ENCODE results near the gene CYTH1. TPM values are rescaled to one million over a fixed set of nuclear protein-coding genes. Genes with fewer than 3 reads are reported as not detected.

Gene CYTH1
- total RNA-seq, 4 donors from 2014 or later = 50.0 to 139 (median 83.7) TPM

DNA sequence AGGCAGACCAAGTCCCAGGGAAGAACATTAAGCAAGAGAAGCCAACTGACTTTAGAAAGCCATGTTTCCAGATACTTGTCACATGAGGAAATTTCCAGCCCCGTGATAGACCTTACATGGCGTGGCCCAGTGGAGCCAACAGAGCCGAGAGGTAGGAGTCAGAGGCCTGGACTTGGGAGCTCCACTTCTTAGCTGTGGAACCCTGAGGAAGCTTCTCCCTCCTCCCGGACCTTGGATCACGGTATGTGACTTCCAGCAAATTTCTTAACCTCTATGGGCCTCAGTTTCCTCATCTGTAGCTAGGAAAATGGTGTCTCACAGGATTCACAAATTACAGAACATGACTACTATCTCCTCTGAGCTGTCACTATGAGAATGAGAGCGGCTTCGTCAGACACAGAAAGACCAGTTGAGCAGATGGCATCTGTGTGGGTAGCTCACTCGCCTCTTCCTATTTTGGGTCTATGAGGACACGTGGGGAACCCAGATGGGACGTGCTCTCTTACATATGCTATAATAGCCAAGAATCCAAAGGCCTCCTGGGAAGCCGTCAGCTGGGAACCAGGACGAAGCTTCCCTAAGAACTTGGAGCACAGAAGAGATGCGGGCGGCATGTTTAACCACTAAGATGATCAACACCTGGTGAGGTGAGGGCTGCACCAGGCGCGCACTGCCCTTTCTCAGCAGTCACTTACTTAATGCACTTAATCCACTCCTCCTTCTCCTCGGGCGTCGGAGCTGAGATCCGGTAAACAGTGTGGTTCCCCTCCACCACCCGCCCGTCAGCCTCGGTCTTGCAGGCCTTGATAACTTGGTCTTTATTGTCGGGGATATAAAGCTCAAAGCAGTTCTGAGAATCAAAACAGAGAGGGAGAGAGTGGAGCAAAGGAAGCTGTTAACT is 102.3 kb downstream of the CYTH1 start:
- no peak for DNase-seq (ENCODE audit: low spot score)
- TF ChIP-seq, protein P1, sequence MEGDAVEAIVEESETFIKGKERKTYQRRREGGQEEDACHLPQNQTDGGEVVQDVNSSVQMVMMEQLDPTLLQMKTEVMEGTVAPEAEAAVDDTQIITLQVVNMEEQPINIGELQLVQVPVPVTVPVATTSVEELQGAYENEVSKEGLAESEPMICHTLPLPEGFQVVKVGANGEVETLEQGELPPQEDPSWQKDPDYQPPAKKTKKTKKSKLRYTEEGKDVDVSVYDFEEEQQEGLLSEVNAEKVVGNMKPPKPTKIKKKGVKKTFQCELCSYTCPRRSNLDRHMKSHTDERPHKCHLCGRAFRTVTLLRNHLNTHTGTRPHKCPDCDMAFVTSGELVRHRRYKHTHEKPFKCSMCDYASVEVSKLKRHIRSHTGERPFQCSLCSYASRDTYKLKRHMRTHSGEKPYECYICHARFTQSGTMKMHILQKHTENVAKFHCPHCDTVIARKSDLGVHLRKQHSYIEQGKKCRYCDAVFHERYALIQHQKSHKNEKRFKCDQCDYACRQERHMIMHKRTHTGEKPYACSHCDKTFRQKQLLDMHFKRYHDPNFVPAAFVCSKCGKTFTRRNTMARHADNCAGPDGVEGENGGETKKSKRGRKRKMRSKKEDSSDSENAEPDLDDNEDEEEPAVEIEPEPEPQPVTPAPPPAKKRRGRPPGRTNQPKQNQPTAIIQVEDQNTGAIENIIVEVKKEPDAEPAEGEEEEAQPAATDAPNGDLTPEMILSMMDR (IDR thresholded peaks at IDR 0.05) = no peak
- no peak for ATAC-seq (ENCODE audit: low FRiP score)

DNA sequence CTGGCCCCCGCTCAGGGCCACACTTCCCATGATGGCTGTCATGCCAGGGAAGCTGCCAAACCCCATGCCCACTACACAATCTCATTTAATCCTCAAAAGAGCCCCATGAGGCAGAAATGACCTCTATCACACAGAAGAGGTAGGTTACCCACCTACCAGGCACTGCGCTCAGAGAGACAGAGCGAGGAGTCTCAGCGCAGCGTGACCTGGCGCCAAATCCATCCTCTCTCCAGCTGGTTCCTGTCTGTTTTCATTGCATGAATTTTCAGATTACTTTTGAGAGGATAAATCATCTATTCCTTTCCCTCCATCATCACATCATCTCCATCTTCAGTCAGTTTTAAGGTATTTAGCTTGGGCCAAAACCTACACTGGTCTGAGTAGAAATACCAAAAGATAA is 103.4 kb downstream of the CYTH1 start:
- ATAC-seq (ENCODE audit: low FRiP score) = no peak
- TF ChIP-seq, protein P1 (IDR thresholded peaks at IDR 0.05) = no peak
- no peak for DNase-seq (ENCODE audit: low spot score)

DNA sequence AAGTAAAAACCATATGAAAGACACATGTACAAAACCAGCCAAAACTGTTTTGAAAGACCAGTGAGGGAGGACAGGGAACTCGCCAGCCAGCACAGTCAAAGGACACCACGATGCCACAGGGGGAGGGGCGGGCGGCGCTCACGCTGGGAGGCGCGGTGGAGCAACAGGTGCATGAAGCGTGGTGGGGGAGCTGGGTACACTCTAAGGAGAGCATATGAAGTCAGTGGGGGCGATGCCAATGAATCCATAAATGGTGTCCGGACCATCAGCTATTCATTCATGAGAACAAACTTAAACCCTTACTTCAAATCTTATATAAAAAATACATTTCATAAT is 103.9 kb downstream of the CYTH1 start:
- no peak for ATAC-seq (ENCODE audit: low FRiP score)
- DNase-seq (ENCODE audit: low spot score) = no peak
- TF ChIP-seq, protein P1 (IDR thresholded peaks at IDR 0.05) = no peak

DNA sequence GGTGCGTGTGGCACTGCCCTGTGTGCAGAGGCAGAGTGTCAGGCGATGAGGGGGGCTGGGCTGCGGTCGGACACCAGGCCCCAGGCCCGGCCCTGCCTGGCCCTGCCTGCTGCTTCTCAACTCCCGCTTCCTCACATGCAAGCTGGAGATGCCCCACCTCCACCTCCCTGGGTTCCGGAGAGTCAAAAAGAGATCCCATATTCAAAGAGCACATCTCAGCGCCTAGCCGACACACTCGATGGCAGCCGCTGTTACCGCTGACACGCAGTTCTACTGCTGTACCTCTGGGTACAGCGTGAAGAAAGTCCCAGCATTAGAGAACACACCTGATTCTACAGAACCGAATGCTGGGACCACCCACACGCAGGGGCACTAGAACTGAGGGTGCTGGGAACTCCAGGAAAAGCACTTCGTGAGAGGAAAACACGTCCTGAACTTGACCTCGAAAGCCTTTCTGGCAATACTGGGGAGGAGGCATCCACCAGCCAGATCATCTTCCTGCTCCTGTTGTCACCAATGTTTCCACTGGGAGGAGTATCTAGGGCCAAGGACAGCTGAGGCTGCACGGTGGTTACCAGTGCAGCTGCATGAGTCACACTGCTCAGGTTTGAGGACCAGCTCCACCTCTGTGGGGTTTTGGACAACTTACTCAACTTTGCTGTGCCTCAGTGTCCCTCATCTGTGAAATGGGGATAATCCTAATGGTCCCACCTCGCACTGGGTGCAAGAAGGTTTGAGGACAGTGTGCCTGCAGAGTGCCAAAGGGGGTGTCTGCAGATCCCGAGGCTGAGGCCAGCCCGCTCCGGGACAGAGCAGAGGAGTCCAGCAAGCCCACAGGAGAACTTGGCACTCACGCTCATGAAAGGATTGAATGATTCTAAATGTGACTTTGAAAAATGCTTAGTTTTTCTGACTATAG is 104.5 kb downstream of the CYTH1 start:
- TF ChIP-seq, protein P1 (IDR thresholded peaks at IDR 0.05) = no peak
- ATAC-seq (ENCODE audit: low FRiP score) = no peak
- no peak for DNase-seq (ENCODE audit: low spot score)

DNA sequence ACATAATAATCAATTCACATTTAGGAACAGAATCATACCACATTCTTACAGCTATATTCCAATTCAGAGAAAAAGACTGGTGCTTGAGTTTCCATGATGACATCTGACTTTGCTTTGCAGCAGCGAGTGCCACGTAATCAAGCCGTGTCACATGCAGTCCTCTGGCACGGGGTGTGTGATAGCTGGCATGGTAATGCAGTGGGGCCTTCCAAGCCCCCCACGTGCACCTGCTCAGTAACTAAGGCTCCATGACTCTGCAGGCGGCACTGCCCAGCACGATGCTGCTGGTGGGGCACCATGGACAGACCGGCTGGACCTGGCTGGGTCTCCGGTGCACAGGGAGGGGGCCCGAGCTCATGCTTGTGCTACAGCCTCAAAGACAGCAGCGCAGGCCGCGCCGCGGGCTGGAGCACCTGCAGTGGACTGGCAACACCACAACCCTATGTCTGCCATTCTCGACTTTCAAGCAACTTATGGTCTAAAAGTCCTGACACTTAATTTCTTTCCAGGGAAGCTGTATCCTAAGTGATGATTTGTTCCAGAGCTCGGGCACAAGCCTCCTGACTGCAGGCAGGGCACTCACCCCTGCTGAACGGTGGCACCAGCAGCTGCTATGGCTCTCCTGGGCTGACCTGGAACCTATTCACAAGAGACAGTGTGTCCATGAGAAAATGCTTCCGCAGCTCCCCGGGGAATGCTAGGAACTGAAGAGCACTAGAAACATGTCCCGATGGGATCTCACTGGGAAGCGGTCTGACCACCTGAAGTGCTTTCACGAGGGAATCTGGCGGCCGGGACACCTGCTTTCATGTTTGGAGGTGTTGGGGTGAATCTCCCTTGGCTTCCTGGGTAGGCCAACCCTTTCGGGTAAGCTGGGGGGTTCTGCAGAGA is 105.4 kb downstream of the CYTH1 start:
- DNase-seq (ENCODE audit: low spot score) = no peak
- ATAC-seq (ENCODE audit: low FRiP score) = no peak
- TF ChIP-seq, protein P1 (IDR thresholded peaks at IDR 0.05) = no peak

DNA sequence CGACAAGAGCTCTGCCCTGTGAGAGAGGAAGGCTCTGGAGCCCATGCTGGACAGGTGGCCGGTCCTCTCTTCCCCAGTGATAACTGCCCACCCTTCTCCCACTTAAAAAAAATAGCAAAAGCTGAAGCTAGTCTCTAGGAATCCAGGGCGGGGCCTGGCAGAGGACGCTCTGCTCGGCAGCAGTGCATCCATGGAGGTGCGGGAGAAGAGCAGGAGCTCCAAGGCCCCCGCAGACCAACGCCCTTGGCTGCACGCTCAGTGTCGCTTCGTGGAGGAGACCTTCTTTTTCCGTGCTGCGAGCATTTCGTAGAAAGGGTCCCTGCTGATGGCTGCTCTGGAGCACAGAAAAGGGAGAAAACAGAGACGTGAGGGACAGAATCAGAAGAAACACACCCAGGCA is 106.2 kb downstream of the CYTH1 start:
- TF ChIP-seq, protein P1 (IDR thresholded peaks at IDR 0.05) = no peak
- ATAC-seq (ENCODE audit: low FRiP score) = no peak
- no peak for DNase-seq (ENCODE audit: low spot score)

Measured in omental fat pad (tissue), 4 donors.